WTC11 (cell line): Measurements from ENCODE around the gene WDPCP. TPM values are rescaled to one million over a fixed set of nuclear protein-coding genes. Genes with fewer than 3 reads are reported as not detected.

Experiments
- ATAC-seq: fragments of 200-7000 bp; cut with Tn5 transposase; 2 replicates; pipeline ENCODE4 v1.10.0; 2021; ENCODE audit warnings: mild to moderate bottlenecking, moderate library complexity
- CTCF ChIA-PET: fragments of 300-600 bp; sonication (Branson Sonifier 250); formaldehyde crosslinking; loops from one replicate; lab custom pipeline; 2021; ENCODE audit warnings: antibody characterized with exemption; lab: Charles Lee
- POLR2A ChIA-PET: fragments of 350-600 bp; sonication (Branson Sonifier 250); formaldehyde crosslinking; loops from one replicate; lab custom pipeline; 2021; ENCODE audit warnings: antibody characterized with exemption; lab: Charles Lee
- DNase-seq: peaks from one replicate; pipeline ENCODE4 v3.0.0; 2021; ENCODE audit warnings: low spot score
- H3K27ac Mint-ChIP-seq: 2 replicates; pipeline ENCODE4 v1.8.0; 2021; ENCODE audit warnings: mixed read lengths
- H3K27me3 Mint-ChIP-seq: 2 replicates; pipeline ENCODE4 v1.8.0; 2021; ENCODE audit warnings: low read depth, mild to moderate bottlenecking, moderate library complexity, mixed read lengths
- H3K36me3 Mint-ChIP-seq: 2 replicates; pipeline ENCODE4 v1.8.0; 2021; ENCODE audit warnings: mixed read lengths
- H3K4me1 Mint-ChIP-seq: 2 replicates; pipeline ENCODE4 v1.8.0; 2022; ENCODE audit warnings: mixed read lengths
- H3K4me3 Mint-ChIP-seq: 2 replicates; pipeline ENCODE4 v1.8.0; 2021; ENCODE audit warnings: mild to moderate bottlenecking, moderate library complexity, mixed read lengths
- H3K9me3 Mint-ChIP-seq: 2 replicates; pipeline ENCODE4 v1.8.0; 2021; ENCODE audit warnings: mixed read lengths
- ARID4B ChIP-seq: sonication (generic); formaldehyde crosslinking; IDR thresholded peaks from 2 replicates; pipeline ENCODE4 v1.8.0; 2023; ENCODE audit warnings: missing genetic modification reagents, mild to moderate bottlenecking, borderline replicate concordance
- ATF2 ChIP-seq: sonication (generic); formaldehyde crosslinking; IDR thresholded peaks from 2 replicates; pipeline ENCODE4 v1.8.1; 2022; ENCODE audit warnings: low read depth, missing genetic modification reagents, borderline replicate concordance
- ATF3 ChIP-seq: sonication (generic); formaldehyde crosslinking; conservative IDR thresholded peaks from 2 replicates; pipeline ENCODE4 v1.8.1; 2022; ENCODE audit warnings: mild to moderate bottlenecking, missing genetic modification reagents
- CDX4 ChIP-seq: fragments of 250-450 bp; sonication (Bioruptor Pico); IDR thresholded peaks from 2 replicates; pipeline ENCODE4 v1.9.0; 2021; ENCODE audit warnings: moderate library complexity, mild to moderate bottlenecking, inconsistent platforms, borderline replicate concordance
- E2F1 ChIP-seq: sonication (generic); formaldehyde crosslinking; IDR thresholded peaks from 2 replicates; pipeline ENCODE4 v1.8.0; 2022; ENCODE audit warnings: mild to moderate bottlenecking, missing genetic modification reagents
- E2F5 ChIP-seq: sonication (generic); formaldehyde crosslinking; IDR thresholded peaks from 2 replicates; pipeline ENCODE4 v1.8.1; 2022; ENCODE audit warnings: mild to moderate bottlenecking, moderate library complexity, missing genetic modification reagents
- ELF4 ChIP-seq: sonication (generic); formaldehyde crosslinking; IDR thresholded peaks from 2 replicates; pipeline ENCODE4 v1.8.1; 2022; ENCODE audit warnings: low read depth, mild to moderate bottlenecking, moderate library complexity, missing genetic modification reagents
- ETV6 ChIP-seq: sonication (generic); formaldehyde crosslinking; IDR thresholded peaks from 2 replicates; pipeline ENCODE4 v1.8.1; 2022; ENCODE audit warnings: mild to moderate bottlenecking, missing genetic modification reagents
- FOXK1 ChIP-seq: sonication (generic); formaldehyde crosslinking; IDR thresholded peaks from 2 replicates; pipeline ENCODE4 v1.8.0; 2022; ENCODE audit warnings: mild to moderate bottlenecking, moderate library complexity, missing genetic modification reagents
- FOXP4 ChIP-seq: sonication (generic); formaldehyde crosslinking; IDR thresholded peaks from 2 replicates; pipeline ENCODE4 v1.8.0; 2022; ENCODE audit warnings: mild to moderate bottlenecking, missing genetic modification reagents
- GABPB1 ChIP-seq: sonication (generic); formaldehyde crosslinking; IDR thresholded peaks from 2 replicates; pipeline ENCODE4 v1.8.1; 2023; ENCODE audit warnings: mild to moderate bottlenecking, missing genetic modification reagents
- JAZF1 ChIP-seq: fragments of 250-450 bp; sonication (Bioruptor Pico); IDR thresholded peaks from 2 replicates; pipeline ENCODE4 v1.9.0; 2021; ENCODE audit warnings: moderate library complexity, mild to moderate bottlenecking, inconsistent platforms
- JUN ChIP-seq: sonication (generic); formaldehyde crosslinking; IDR thresholded peaks from 2 replicates; pipeline ENCODE4 v1.8.0; 2023; ENCODE audit warnings: mild to moderate bottlenecking, missing genetic modification reagents
- NFE2L1 ChIP-seq: sonication (generic); formaldehyde crosslinking; IDR thresholded peaks from 2 replicates; pipeline ENCODE4 v1.8.1; 2023; ENCODE audit warnings: missing genetic modification reagents
- NR3C1 ChIP-seq: sonication (generic); formaldehyde crosslinking; conservative IDR thresholded peaks from 2 replicates; pipeline ENCODE4 v1.8.1; 2023; ENCODE audit warnings: low read depth, mild to moderate bottlenecking, missing genetic modification reagents
- RORB ChIP-seq: fragments of 250-450 bp; sonication (Bioruptor Pico); IDR thresholded peaks from 2 replicates; pipeline ENCODE4 v1.9.0; 2021; ENCODE audit warnings: mild to moderate bottlenecking
- ZMAT4 ChIP-seq: fragments of 250-450 bp; sonication (Bioruptor Pico); IDR thresholded peaks from 2 replicates; pipeline ENCODE4 v1.9.0; 2021; ENCODE audit warnings: mild to moderate bottlenecking
- ZNF219 ChIP-seq: sonication (generic); formaldehyde crosslinking; IDR thresholded peaks from 2 replicates; pipeline ENCODE4 v1.8.0; 2023; ENCODE audit warnings: missing genetic modification reagents, mild to moderate bottlenecking, borderline replicate concordance
- ZNF232 ChIP-seq: sonication (generic); formaldehyde crosslinking; IDR thresholded peaks from 2 replicates; pipeline ENCODE4 v1.8.0; 2022; ENCODE audit warnings: mild to moderate bottlenecking, missing genetic modification reagents
- total RNA-seq: library from RNA; stranded (reverse); gene quantifications from 3 replicates; pipeline ENCODE4 v1.2.3, GENCODE V29; 2021

The WDPCP gene
- total RNA-seq, 1 experiment from 2014 or later = 10.9 TPM

GRCh38 chr2:63522950-63523349 lies 65.3 kb downstream of the WDPCP start (continued):
- no peak for TF ChIP-seq E2F1 (CRISPR knock-in tag)
- no peak for TF ChIP-seq RORB (CRISPR knock-in tag)
- no peak for TF ChIP-seq FOXP4 (CRISPR knock-in tag)
- no peak for TF ChIP-seq ZNF232

- DNase-seq (no peak), ATAC-seq (no peak)
- POLR2A ChIA-PET = no interaction called here
- H3K9me3 Mint-ChIP-seq = peaks cover 31% of the 10 kb centered on the region
- peaks cover 3% of the 10 kb centered on the region; the same call in 1 of the 2 replicates for H3K27me3 Mint-ChIP-seq
- TF ChIP-seq FOXK1 (CRISPR knock-in tag) (no peak), ATF2 (CRISPR knock-in tag) (no peak), ZNF219 (CRISPR knock-in tag) (no peak), ATF3 (CRISPR knock-in tag) (no peak), NFE2L1 (no peak), NR3C1 (no peak)
- H3K27ac Mint-ChIP-seq = no peak overlapping the region
- peaks cover 25% of the 10 kb centered on the region for H3K36me3 Mint-ChIP-seq
- H3K4me1 Mint-ChIP-seq = no peaks in the 10 kb centered on the region
- CTCF ChIA-PET = no interaction called here
- no peak overlapping the region for H3K4me3 Mint-ChIP-seq
Measured at GRCh38 chr2:63520793-63521192, 67.5 kb downstream of the WDPCP start.

- ChIA-PET POLR2A (no interaction called here), CTCF (interaction anchor here (1.3 kb wide), 1 partner anchor 27 kb away, joined by 3 read pairs; no protein-coding TSS in a partner anchor)
- Mint-ChIP-seq H3K36me3 (peaks cover 6% of the 10 kb centered on the region), H3K4me3 (no peak overlapping the region), H3K4me1 (no peaks in the 10 kb centered on the region), H3K27ac (no peak overlapping the region), H3K9me3 (peaks cover 22% of the 10 kb centered on the region), H3K27me3 (no peaks in the 10 kb centered on the region)
- ATAC-seq = no peak
- TF ChIP-seq GABPB1 (CRISPR knock-in tag) (no peak), ARID4B (CRISPR knock-in tag) (no peak), ZMAT4 (CRISPR knock-in tag) (no peak), JAZF1 (CRISPR knock-in tag) (no peak), E2F1 (CRISPR knock-in tag) (no peak), E2F5 (CRISPR knock-in tag) (no peak), ETV6 (CRISPR knock-in tag) (no peak), CDX4 (CRISPR knock-in tag) (no peak), ELF4 (CRISPR knock-in tag) (no peak), JUN (CRISPR knock-in tag) (no peak)
- no peak for DNase-seq
Measured at GRCh38 chr2:63514781-63515180, 73.5 kb downstream of the WDPCP start.
